ENCODE results near the gene AUH.

GRCh38 chr9:91207729-91208418, 153.8 kb downstream of the AUH start:
- TF ChIP-seq CTCF (conservative IDR thresholded peaks at IDR 0.05 in 1 of 2, IDR thresholded peaks at IDR 0.05 in 1 of 2; ENCODE audit: low read depth in 1 of 2, low read length in 2 of 2) (no peak), EZH2 (IDR thresholded peaks at IDR 0.05; ENCODE audit: low read length, missing control alignments) (no peak)

Data from fibroblast of lung (primary cell).